Measurements from ENCODE around the gene MBD3L1.

GRCh38 chr19:8820234-8820633, 11.9 kb upstream of the MBD3L1 start:
- TF ChIP-seq CTCF (IDR thresholded peaks at IDR 0.05; ENCODE audit: borderline replicate concordance, extremely low read depth, low read length, poor library complexity, severe bottlenecking) (no peak), EZH2 (IDR thresholded peaks at IDR 0.05; ENCODE audit: borderline replicate concordance, low read depth, low read length, severe bottlenecking) (no peak)

Measured in DND-41 (cell line).